HG02623 (cell line): ENCODE data around the gene ADRA2B.
"Not testable (repeated sequence)": the region's sequence is repeated elsewhere in the genome, so short reads cannot be mapped to it uniquely, and the experiment has no call there.

Experiments
- ATAC-seq: cut with Tn5 transposase; IDR thresholded peaks from one replicate; pipeline ENCODE4 v1.9.1; 2021; ENCODE audit warnings: moderate library complexity; ENCODE audit not compliant: unreplicated experiment

ADRA2B gene

DNA sequence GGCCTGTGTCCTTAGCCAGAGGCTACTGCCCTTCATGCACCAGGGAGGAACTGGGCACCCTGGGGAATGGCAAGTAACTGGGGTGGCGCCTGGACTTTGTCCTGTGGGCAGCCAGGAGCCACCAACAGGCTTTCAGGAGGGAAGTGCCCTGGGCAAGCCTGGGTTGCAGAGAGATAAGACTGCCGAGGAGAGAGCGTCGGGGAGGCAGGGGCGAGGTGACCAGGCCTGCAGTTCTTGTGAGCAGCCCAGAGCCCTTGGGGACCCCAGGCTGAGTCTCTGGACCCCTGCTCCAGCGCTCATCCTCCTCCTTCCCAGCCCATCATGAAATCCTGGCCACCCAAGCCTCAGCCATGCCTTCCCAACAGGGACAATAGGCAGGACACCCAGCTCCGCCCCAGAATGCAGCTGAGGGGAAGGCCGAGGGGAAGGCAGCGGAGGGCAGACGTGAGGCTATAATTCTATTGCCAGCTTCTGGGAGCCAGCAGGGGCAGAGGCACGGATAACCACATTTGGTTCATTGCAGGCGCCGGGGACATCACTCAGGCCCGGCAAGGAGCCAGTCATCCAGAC is 25.1 kb downstream of the ADRA2B start:
- ATAC-seq = no peak

DNA sequence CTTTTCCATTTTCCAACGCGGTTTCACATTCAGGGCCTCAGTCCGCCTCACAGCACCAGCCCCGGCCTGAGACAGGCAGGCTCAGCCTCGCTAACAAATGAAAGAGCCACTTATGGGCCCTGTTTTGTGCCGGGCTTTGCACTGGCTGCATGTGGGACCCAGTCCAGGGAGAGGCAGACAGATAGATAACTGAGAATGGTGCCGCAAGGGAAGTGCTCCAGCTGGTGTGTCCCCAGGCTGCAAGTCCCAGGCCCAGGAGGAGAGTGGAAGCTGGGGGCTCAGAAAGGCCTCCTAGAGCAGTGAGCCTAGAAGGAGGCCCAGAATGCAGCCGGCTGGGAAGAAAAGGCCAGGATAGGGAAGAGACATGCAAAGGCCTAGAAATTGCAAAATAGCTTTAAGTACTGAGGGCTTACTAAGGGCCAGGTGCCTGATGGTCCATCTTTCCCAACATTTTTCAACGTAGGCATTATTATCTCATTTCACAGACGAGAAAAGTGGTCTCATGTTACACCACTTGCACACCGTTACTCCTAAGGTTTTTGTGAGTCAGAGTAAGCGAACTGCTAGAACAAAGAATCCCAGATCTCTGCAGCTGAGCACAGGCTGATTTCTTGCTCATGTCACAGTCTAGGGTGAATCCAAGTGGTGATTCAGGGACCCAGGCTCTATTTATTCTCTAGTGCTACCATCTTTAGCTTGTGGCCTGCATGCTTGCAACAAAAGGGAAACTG is 26.0 kb downstream of the ADRA2B start:
- no peak for ATAC-seq

- no peak for ATAC-seq
Observed at GRCh38 chr2:96089356-96090195, 26.8 kb downstream of the ADRA2B start.

- no peak for ATAC-seq
Observed at GRCh38 chr2:96088340-96089335, 27.7 kb downstream of the ADRA2B start.

DNA sequence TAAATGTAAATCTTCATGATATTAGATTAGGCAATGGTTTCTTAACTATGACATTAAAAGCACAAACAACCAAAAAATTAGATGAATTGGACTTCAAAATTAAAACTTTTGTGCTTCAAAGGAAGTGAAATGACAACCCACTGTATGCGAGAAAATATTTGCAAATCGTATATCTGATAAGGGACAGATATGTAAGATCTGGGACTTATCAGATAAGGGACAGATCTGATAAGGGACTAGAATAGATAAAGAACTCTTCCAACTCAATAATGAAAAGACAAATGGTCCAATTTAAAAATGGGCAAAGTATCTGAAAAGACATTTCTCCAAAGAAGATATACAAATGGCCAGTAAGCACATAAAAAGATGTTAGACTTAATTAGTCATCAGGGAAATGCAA is 29.2 kb downstream of the ADRA2B start:
- ATAC-seq = no peak

DNA sequence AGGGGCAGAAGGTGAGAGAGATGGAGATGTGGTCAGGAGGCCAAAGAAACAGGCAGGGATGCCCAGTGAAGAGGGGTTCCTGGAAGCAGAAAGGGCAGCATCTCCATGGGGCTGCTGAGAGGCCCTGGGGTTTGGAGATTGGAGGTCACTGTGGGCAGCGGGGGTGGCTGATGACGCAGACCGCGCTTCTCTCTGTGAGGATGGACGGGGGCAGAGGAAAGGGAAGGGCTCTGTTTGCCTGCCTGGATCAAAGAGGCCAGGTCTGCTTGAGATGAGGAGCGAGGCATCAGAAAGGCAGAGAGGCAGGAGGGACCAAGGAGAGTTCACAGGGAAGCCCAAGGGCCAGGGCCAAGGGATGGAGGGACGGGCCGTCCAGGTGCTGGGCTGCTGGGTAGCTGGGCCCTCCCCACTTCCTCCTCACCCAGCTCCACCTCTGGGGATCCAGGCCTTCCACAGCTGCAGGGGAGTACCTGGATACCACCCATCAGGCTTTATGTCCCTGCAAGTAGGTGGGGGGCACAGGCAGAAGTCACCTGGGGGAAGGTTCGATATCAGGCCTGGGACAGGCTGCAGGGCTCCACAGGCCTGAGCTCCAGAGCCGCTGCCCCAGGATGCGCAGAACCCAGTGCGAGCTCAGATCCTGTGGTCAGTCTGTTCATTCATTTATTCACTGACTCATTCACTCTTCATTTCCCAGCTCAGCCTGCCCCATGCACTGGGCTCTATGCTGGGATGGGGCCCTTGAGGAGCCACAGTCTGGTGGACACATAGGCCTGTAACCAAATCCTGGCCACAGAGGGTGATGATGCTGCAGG is 30.6 kb downstream of the ADRA2B start:
- ATAC-seq = no peak

DNA sequence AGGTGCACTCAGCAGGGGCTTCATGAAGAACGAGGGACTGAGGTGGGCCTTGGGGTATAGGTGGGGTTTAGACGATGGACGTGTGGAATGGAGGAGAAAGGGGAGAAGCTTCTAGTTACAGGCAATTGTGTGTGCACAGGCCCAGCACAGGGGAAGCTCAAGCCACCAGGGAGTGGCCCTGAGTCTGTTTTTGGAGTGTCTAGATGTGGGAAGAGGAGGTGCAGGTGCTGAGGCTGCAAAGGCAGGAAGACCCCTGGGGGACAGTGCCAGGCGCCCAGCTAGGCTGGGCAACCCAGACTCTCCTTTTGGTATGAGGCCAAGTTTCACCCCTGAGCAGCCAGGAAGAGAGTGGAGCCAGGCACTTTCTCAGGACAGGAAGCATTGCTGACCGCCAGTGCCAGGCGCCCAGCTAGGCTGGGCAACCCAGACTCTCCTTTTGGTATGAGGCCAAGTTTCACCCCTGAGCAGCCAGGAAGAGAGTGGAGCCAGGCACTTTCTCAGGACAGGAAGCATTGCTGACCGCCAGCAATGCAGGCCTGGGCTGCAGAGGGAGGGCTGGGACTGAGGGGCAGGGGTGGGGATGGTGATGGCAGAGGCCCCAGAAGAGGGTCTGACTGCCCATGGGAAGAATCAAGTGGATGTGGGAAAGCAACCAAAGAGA is 31.4 kb downstream of the ADRA2B start:
- ATAC-seq = not testable (repeated sequence)

DNA sequence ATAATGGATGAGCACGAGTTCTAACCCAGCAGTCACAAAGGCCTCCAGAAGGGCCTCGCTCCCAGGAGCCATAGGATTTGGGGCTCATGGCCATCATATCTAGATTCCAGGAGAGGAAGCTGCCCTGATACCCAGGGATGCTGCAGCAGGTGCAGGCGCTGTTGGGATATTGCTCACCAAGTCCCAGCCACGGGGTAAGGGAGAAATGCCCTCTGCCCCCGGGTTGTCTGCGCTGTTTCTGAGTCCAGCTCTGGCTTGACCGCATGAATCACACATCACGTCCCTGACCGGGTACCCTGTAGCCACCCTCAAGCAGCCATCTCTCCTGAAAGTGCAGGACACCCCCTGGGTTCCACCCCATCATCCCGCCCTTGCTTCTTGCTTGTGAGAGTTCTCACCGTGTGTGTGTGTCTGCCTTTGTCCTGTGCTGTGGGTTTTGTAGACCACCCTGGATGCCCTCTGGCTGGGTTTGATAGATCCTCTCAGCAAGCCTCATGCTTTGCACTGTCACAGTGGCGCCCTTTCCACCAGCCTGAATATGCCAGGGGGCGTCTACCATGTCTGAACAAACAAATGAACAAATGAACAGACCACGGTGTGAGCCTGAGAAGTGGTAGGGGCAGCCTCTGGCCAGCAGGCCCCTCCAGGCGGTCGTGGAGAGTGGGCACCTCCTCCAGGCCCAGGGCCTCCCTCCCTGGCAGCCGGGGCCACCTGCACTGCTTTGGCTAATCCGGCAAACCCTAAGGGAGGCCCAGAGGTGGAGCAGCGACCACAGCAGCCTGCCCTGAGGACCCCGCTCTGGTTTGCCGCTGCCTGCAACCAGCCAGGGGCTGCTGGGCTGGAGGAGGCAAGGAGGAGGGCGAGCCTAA is 32.1 kb downstream of the ADRA2B start:
- ATAC-seq = no peak

GRCh38 chr2:96083064-96083939 is 33.1 kb downstream of the ADRA2B start:
- no peak for ATAC-seq

DNA sequence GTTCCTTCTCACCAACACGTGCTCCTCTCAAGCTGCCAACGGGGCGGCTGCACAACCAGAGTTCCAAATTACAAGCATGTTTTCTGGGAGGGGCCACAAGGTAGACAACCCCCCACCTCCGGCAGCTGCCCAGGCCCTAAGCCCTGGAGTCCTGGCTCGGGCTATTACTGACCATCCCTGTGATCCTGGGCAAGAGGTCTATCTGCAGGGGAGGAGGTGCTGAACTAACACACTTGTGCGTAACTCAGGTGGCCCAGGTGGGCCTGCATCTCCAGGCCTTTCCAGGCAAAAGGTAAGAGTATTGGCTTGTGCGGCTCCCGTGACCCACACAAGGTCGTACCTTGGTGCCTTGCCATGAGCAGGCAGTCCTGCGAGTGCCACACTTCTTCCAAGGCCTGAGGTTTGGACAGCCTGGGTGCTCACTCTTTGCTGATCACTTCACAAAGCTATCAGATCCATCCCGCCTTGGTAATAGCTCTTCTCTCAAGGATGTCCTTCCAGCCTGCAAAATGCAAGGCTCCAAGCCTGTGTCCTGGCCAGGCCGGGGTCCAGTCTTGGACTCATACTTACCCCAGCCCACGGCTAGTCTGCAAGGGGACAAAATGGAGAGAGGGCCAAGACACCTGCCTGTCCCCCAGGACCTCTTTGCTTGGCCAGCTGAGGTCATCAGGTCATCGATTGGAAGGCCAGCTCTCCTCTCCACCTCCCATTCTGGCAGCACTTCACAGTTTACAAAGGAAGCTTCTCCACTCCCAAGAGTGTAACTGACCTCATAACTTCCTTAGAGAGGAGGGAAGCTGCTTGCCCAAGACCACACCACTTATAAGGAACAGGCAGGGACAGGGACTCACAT is 33.9 kb downstream of the ADRA2B start:
- ATAC-seq = no peak

GRCh38 chr2:96081042-96081441 is 35.3 kb downstream of the ADRA2B start:
- no peak for ATAC-seq

DNA sequence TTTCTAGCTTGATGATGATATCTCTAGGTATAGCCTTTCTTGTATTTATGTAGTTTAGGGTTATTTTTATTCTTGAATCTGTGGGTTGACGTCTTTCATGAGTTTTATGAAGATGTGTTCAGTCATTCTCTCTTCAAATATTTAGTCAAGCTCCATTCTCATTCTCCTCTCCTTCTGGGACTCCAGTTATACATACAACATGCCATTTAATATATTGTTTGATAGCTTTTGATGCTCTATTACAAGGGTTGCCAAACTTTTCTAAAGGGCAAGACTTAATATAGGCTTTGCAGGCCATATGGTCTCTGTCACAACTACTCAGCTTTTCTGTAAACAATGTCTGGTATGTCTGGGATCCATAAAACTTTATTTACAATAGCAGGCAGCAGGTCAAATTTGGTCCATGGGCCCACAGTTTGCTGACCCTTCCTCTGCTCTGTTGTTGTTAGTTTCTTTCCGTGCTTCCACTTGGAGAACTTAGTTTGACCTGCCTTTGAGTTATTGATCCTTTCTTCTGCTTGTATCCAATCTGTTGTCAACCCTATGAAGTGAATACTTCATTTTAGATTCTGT is 41.1 kb downstream of the ADRA2B start:
- no peak for ATAC-seq

GRCh38 chr2:96074156-96074555 is 42.2 kb downstream of the ADRA2B start:
- no peak for ATAC-seq

DNA sequence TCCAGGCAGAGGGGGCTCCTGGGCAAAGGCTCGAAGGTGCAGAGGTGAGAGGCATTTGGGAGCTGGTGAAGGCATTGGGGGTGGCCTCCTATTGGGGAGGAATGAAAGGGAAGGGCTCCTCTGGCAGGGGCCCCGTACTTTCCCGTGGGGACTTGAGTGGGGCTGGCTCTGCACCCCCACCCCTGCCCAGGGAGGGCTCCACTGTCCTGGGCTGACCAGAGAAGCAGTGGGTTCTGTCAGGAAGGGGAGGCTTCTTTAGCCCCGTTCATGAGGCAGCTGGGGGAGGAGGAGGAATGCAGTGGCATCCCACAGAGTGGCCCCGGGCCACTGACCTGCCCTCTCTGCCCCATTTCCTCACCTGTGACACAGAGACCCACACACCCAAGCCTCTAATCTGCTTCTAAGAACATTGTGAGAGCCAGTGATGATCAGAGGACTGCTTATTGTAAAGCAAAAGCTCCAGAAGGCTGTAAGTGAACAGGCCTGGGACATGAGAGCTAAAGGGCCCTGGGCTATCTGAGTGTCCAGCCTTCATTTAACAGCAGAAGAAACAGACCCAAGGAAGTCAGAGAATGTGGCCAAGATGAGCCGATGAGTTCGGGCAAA is 43.1 kb downstream of the ADRA2B start:
- ATAC-seq = no peak

DNA sequence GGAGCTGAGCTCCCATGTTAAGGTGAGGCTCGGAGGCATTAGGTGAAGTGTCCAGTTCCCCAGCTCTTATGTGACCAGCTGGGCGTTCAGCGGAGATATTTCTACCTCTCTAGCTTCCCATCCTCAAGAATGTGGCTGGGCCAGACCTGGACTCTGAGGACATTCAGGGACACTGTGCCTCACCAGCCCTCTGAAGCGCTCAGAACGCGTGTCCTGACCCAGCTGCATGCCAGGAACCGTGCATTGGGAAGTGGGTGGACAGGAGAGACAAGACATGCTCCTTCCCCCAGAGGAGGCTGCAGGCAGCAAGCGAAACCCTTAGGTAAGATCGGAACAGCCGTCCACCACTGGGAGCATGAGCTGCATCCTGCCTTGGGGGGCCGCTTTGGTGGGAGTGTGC is 43.6 kb downstream of the ADRA2B start:
- ATAC-seq = no peak

DNA sequence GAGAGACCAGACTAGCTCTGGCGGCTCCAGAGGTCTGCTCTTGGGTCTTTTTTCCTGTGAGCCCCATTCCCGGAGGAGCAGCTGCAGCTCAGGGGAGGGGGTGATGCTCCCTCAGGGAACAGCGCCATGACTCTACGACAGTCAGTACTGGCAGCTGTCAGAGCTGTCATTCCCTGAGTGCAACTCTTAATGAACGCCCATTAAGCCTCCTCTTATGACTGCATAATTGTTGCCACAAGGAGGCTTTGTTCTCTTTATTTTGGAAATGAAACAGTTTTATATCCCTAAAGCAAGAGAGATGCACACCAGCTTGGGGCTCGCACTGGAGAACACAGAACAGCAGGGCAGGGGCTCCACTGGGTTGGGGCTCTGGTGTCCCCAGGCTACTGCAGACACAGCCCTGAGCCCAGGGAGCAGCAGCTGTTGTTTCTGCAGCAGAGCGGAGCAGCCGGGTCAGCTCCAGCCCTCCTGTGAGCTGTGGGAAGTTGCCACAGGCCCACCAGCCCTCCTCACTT is 44.3 kb downstream of the ADRA2B start:
- ATAC-seq = not testable (repeated sequence)
